Neural progenitor cell (in vitro differentiated cells): Measurements from ENCODE around the gene CADM1. TPM values are rescaled to one million over a fixed set of nuclear protein-coding genes. Genes with fewer than 3 reads are reported as not detected.

ENCODE experiments used
- DNase-seq: peaks from one replicate; pipeline ENCODE4 v3.0.0-alpha.2; 2016; ENCODE audit warnings: low spot score
- H2AFZ ChIP-seq: fragments of 200-600 bp; sonication (generic); replicated peaks from 2 replicates; pipeline ENCODE4 v1.6.1; 2016; ENCODE audit warnings: antibody characterized with exemption
- H3F3A ChIP-seq: fragments of 200-600 bp; sonication (generic); 2 replicates; pipeline ENCODE4 v1.6.1; 2016; ENCODE audit warnings: antibody characterized with exemption, low read depth
- H3K27ac ChIP-seq: fragments of 200-600 bp; sonication (generic); 2 replicates; pipeline ENCODE4 v1.5.1; 2016; ENCODE audit warnings: mild to moderate bottlenecking
- H3K27me3 ChIP-seq: fragments of 200-600 bp; sonication (generic); 2 replicates; pipeline ENCODE4 v1.6.1; 2016; ENCODE audit warnings: mild to moderate bottlenecking, moderate library complexity
- H3K36me3 ChIP-seq: fragments of 200-600 bp; sonication (generic); 2 replicates; pipeline ENCODE4 v1.5.1; 2016
- H3K4me1 ChIP-seq: fragments of 200-600 bp; sonication (generic); 2 replicates; pipeline ENCODE4 v1.6.1; 2016; ENCODE audit warnings: mixed run types
- H3K4me2 ChIP-seq: fragments of 200-600 bp; sonication (generic); 2 replicates; pipeline ENCODE4 v1.6.1; 2016
- H3K4me3 ChIP-seq: fragments of 200-600 bp; sonication (generic); 2 replicates; pipeline ENCODE4 v1.5.1; 2016
- H3K79me2 ChIP-seq: fragments of 200-600 bp; sonication (generic); 2 replicates; pipeline ENCODE4 v1.6.1; 2016; ENCODE audit warnings: low read depth
- H3K9ac ChIP-seq: fragments of 200-600 bp; sonication (generic); 2 replicates; pipeline ENCODE4 v1.6.1; 2016
- H3K9me3 ChIP-seq: fragments of 200-600 bp; sonication (generic); 2 replicates; pipeline ENCODE4 v1.5.1; 2016; ENCODE audit warnings: low read depth
- H4K20me1 ChIP-seq: fragments of 200-600 bp; sonication (generic); 2 replicates; pipeline ENCODE4 v1.6.1; 2016; ENCODE audit warnings: low read depth
- H3K27ac Mint-ChIP-seq: 3 replicates; pipeline ENCODE4 v1.8.0; 2021; ENCODE audit warnings: mixed read lengths
- H3K27me3 Mint-ChIP-seq: 2 replicates; pipeline ENCODE4 v1.8.0; 2022; ENCODE audit warnings: low read depth, mild to moderate bottlenecking, inconsistent platforms, moderate library complexity, mixed read lengths; ENCODE audit not compliant: insufficient read depth
- H3K36me3 Mint-ChIP-seq: 3 replicates; pipeline ENCODE4 v1.8.0; 2021; ENCODE audit warnings: mixed read lengths
- H3K4me1 Mint-ChIP-seq: 3 replicates; pipeline ENCODE4 v1.8.0; 2021; ENCODE audit warnings: mixed read lengths
- H3K4me3 Mint-ChIP-seq: 3 replicates; pipeline ENCODE4 v1.8.0; 2021; ENCODE audit warnings: mild to moderate bottlenecking, moderate library complexity, mixed read lengths
- H3K9me3 Mint-ChIP-seq: 3 replicates; pipeline ENCODE4 v1.8.0; 2020; ENCODE audit warnings: mixed read lengths
- CTCF ChIP-seq: fragments of 200-600 bp; sonication (generic); IDR thresholded peaks from 2 replicates; pipeline ENCODE4 v1.5.1; 2017; ENCODE audit warnings: antibody characterized with exemption, mild to moderate bottlenecking
- EZH2 ChIP-seq: fragments of 200-600 bp; sonication (generic); IDR thresholded peaks from 2 replicates; pipeline ENCODE4 v1.6.1; 2017; ENCODE audit warnings: antibody characterized with exemption, mild to moderate bottlenecking, moderate library complexity
- EZH2phosphoT487 ChIP-seq: fragments of 200-600 bp; sonication (generic); IDR thresholded peaks from 2 replicates; pipeline ENCODE4 v1.6.1; 2017; ENCODE audit warnings: antibody characterized with exemption
- total RNA-seq: library from RNA; depleted of rRNA; stranded (reverse); fragments of >200 nt; gene quantifications from 2 replicates; pipeline ENCODE4 v1.2.3, GENCODE V29; 2015; ENCODE audit warnings: low replicate concordance

Gene CADM1
- total RNA-seq, 1 donor from 2014 or later, result 123 TPM

- no peak overlapping the region for H3K27ac ChIP-seq
- H3K36me3 Mint-ChIP-seq, result peaks cover 6% of the 10 kb centered on the region
- peaks cover 15% of the 10 kb centered on the region for H3F3A ChIP-seq
- no peak overlapping the region for H3K27ac Mint-ChIP-seq
- peaks cover 28% of the 10 kb centered on the region for H3K4me1 ChIP-seq
- no peak overlapping the region for H3K9ac ChIP-seq
- H3K27me3 Mint-ChIP-seq, result peaks cover 6% of the 10 kb centered on the region
- TF ChIP-seq EZH2, result no peak
- no peak for TF ChIP-seq CTCF
- TF ChIP-seq EZH2phosphoT487, result no peak
- H3K4me3 ChIP-seq, result peak overlapping the region; percentile 77
- H3K9me3 ChIP-seq, result no peaks in the 10 kb centered on the region
- H4K20me1 ChIP-seq, result peaks cover 58% of the 10 kb centered on the region
- H3K4me3 Mint-ChIP-seq, result no peak overlapping the region
- DNase-seq, result peak; percentile 53
- peaks cover 11% of the 10 kb centered on the region for H3K4me1 Mint-ChIP-seq
- peak overlapping the region; percentile 99 for H3K4me2 ChIP-seq
- no peaks in the 10 kb centered on the region for H3K9me3 Mint-ChIP-seq
- H3K36me3 ChIP-seq, result no peaks in the 10 kb centered on the region
- H3K79me2 ChIP-seq, result peaks cover 68% of the 10 kb centered on the region
- peaks cover 32% of the 10 kb centered on the region for H3K27me3 ChIP-seq
- H2AFZ ChIP-seq, result peak overlapping the region; percentile 48
Observed at GRCh38 chr11:115501893-115502589, 2.2 kb downstream of the CADM1 start.

DNA sequence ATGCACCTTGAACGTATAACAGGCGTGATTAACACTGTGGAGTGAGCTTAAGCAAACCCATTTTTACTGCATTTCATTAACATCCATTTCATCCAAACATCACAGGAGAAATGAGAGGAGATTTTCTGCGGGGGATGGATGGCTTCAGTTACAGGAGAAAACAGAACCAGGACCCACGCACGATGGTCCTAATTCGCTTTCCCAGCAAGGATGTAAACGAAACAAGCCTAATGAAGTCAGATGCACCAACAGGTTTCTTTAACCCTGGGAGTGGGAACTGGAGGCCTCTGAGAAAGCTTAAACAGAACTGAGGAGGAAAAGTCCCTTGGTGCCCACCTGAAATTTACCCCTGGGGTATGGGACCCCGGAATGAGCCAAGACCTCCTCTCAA, 2.7 kb downstream of the CADM1 start:
- DNase-seq, result peak; percentile 16
- Mint-ChIP-seq H3K4me3 (no peak overlapping the region), H3K9me3 (no peaks in the 10 kb centered on the region), H3K4me1 (peaks cover 11% of the 10 kb centered on the region), H3K27ac (no peak overlapping the region), H3K36me3 (peaks cover 6% of the 10 kb centered on the region), H3K27me3 (peaks cover 6% of the 10 kb centered on the region)
- TF ChIP-seq EZH2 (no peak), EZH2phosphoT487 (no peak), CTCF (no peak)
- Histone ChIP-seq H3K27me3 (peaks cover 27% of the 10 kb centered on the region), H3K4me1 (peaks cover 32% of the 10 kb centered on the region), H3K27ac (no peak overlapping the region), H3K9ac (no peak overlapping the region), H3K4me2 (peak overlapping the region; percentile 99), H3K4me3 (peak overlapping the region; percentile 77), H3F3A (peaks cover 15% of the 10 kb centered on the region), H3K36me3 (no peaks in the 10 kb centered on the region), H4K20me1 (peaks cover 63% of the 10 kb centered on the region), H3K9me3 (no peaks in the 10 kb centered on the region), H3K79me2 (peaks cover 73% of the 10 kb centered on the region), H2AFZ (no peak overlapping the region)

- H3K4me1 ChIP-seq, result peaks cover 30% of the 10 kb centered on the region
- Mint-ChIP-seq H3K4me1 (peaks cover 10% of the 10 kb centered on the region), H3K27me3 (peaks cover 6% of the 10 kb centered on the region), H3K9me3 (no peaks in the 10 kb centered on the region), H3K27ac (no peak overlapping the region), H3K36me3 (peaks cover 10% of the 10 kb centered on the region), H3K4me3 (no peak overlapping the region)
- TF ChIP-seq EZH2phosphoT487 (no peak), CTCF (no peak), EZH2 (no peak)
- H3K79me2 ChIP-seq, result peaks cover 80% of the 10 kb centered on the region
- no peak overlapping the region for H3K27ac ChIP-seq
- H3K4me3 ChIP-seq, result peak overlapping the region; percentile 77
- H3K9ac ChIP-seq, result no peak overlapping the region
- peaks cover 13% of the 10 kb centered on the region for H3F3A ChIP-seq
- no peak overlapping the region for H2AFZ ChIP-seq
- peak overlapping the region; percentile 99 for H3K4me2 ChIP-seq
- DNase-seq, result peak; percentile 25
- peaks cover 70% of the 10 kb centered on the region for H4K20me1 ChIP-seq
- H3K27me3 ChIP-seq, result peaks cover 27% of the 10 kb centered on the region
- H3K36me3 ChIP-seq, result no peaks in the 10 kb centered on the region
- H3K9me3 ChIP-seq, result no peaks in the 10 kb centered on the region
Observed at GRCh38 chr11:115500547-115501501, 3.4 kb downstream of the CADM1 start.
